Hepatocyte (in vitro differentiated cells): ENCODE data around the gene PRODH. TPM values are rescaled to one million over a fixed set of nuclear protein-coding genes. Genes with fewer than 3 reads are reported as not detected.
"Not testable (repeated sequence)": the region's sequence is repeated elsewhere in the genome, so short reads cannot be mapped to it uniquely, and the experiment has no call there.

Experiments used
- DNase-seq: peaks from one replicate; pipeline ENCODE4 v3.0.0-alpha.2; 2016; ENCODE audit warnings: low spot score
- H2AFZ ChIP-seq: fragments of 200-600 bp; sonication (generic); 2 replicates; pipeline ENCODE4 v1.6.0; 2016; ENCODE audit warnings: antibody characterized with exemption, mild to moderate bottlenecking
- H3K27ac ChIP-seq: fragments of 200-600 bp; sonication (generic); 2 replicates; pipeline ENCODE4 v1.5.1; 2016; ENCODE audit warnings: mild to moderate bottlenecking
- H3K27me3 ChIP-seq: fragments of 200-600 bp; sonication (generic); 2 replicates; pipeline ENCODE4 v1.6.1; 2016
- H3K36me3 ChIP-seq: fragments of 200-600 bp; sonication (generic); replicated peaks from 2 replicates; pipeline ENCODE4 v1.5.1; 2016; ENCODE audit warnings: low read depth; ENCODE audit not compliant: insufficient read depth
- H3K4me1 ChIP-seq: fragments of 200-600 bp; sonication (generic); 2 replicates; pipeline ENCODE4 v1.5.1; 2016; ENCODE audit warnings: mild to moderate bottlenecking, moderate library complexity; ENCODE audit not compliant: insufficient read depth
- H3K4me2 ChIP-seq: fragments of 200-600 bp; sonication (generic); 2 replicates; pipeline ENCODE4 v1.6.0; 2016
- H3K4me3 ChIP-seq: fragments of 200-600 bp; sonication (generic); 2 replicates; pipeline ENCODE4 v1.5.1; 2016; ENCODE audit warnings: mild to moderate bottlenecking
- H3K79me2 ChIP-seq: fragments of 200-600 bp; sonication (generic); 2 replicates; pipeline ENCODE4 v1.6.0; 2017; ENCODE audit warnings: mild to moderate bottlenecking
- H3K9me2 ChIP-seq: fragments of 200-600 bp; sonication (generic); replicated peaks from 2 replicates; pipeline ENCODE4 v1.6.0; 2017; ENCODE audit warnings: mild to moderate bottlenecking; ENCODE audit not compliant: insufficient read depth
- H3K9me3 ChIP-seq: fragments of 200-600 bp; sonication (generic); 2 replicates; pipeline ENCODE4 v1.5.1; 2016; ENCODE audit warnings: low read depth, mild to moderate bottlenecking
- H4K20me1 ChIP-seq: fragments of 200-600 bp; sonication (generic); 2 replicates; pipeline ENCODE4 v1.6.0; 2016; ENCODE audit warnings: mild to moderate bottlenecking; ENCODE audit not compliant: insufficient read depth, poor library complexity, severe bottlenecking
- EZH2 ChIP-seq: fragments of 200-600 bp; sonication (generic); IDR thresholded peaks from 2 replicates; pipeline ENCODE4 v1.6.1; 2016; ENCODE audit warnings: antibody characterized with exemption, mild to moderate bottlenecking, borderline replicate concordance
- EZH2phosphoT487 ChIP-seq: fragments of 200-600 bp; sonication (generic); IDR thresholded peaks from one replicate; pipeline ENCODE4 v1.6.1; 2018; ENCODE audit warnings: antibody characterized with exemption, mild to moderate bottlenecking, low read depth, moderate library complexity; ENCODE audit not compliant: unreplicated experiment, severe bottlenecking
- WGBS: methylation state at CpG from one replicate; pipeline ENCODE4 v1.1.6; 2016; ENCODE audit warnings: low lambda C conversion rate; ENCODE audit errors: missing lambda C conversion rate; 5-methylcytosine and 5-hydroxymethylcytosine counted together
- polyA plus RNA-seq: library from polyadenylated mRNA; unstranded; fragments of >200 nt; fragmentation: Nextera tagmentation; extraction: Ambion mirVana; gene quantifications from 2 replicates; pipeline ENCODE4 v1.2.1, GENCODE V29; 2016
- total RNA-seq: library from RNA; depleted of rRNA; stranded (reverse); fragments of >200 nt; gene quantifications from 2 replicates; pipeline ENCODE4 v1.2.3, GENCODE V29; 2014
- TF ChIP-seq, protein P1 (sequence below): fragments of 200-600 bp; sonication (generic); IDR thresholded peaks from 2 replicates; pipeline ENCODE4 v1.5.1; 2016; ENCODE audit warnings: antibody characterized with exemption, mild to moderate bottlenecking; ENCODE audit not compliant: poor library complexity

The PRODH gene
- total and polyA plus RNA-seq, 2 experiments from 2014 or later = 27.2 to 27.9 TPM

DNA sequence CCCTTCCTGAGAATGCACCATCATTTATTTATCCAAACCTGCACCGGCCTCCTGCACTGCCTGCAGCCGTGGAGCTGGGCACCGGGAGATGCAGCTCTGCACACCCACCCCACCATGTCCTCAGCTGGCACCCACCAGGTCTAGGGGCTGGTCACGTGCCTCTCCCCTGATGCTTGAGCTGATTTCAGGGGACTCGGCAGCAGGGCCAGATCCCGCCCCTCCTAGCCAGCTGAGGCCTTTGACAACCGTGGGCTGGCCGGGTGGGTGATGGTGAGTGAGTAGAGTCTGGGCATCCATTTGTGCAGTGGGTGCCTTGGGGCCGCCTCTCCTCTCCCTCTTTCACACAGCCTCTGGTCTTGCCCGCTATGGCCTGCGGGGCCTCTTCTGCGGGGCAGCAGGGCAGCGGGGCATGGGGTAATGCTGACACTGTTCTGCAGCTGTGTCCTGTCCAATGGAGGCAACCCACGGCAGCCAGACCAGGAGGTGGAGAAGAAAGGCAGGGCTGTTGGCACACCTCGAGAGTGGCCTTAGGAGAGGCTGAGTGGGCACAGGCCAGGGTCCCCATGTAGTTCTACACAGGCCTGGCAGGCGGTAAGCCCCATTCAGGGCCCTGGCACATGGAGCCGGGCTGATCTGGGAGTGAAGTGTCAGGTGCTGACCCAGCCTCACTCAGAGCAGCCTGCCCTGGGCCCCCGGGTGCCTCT, 38.5 kb upstream of the PRODH start:
- no peaks in the 10 kb centered on the region for H3K4me1 ChIP-seq
- H3K36me3 ChIP-seq = no peaks in the 10 kb centered on the region
- no peaks in the 10 kb centered on the region for H4K20me1 ChIP-seq
- no peak for DNase-seq
- H3K4me3 ChIP-seq = no peak overlapping the region
- H2AFZ ChIP-seq = no peak overlapping the region
- TF ChIP-seq EZH2phosphoT487 (no peak), EZH2 (no peak)
- TF ChIP-seq, protein P1, sequence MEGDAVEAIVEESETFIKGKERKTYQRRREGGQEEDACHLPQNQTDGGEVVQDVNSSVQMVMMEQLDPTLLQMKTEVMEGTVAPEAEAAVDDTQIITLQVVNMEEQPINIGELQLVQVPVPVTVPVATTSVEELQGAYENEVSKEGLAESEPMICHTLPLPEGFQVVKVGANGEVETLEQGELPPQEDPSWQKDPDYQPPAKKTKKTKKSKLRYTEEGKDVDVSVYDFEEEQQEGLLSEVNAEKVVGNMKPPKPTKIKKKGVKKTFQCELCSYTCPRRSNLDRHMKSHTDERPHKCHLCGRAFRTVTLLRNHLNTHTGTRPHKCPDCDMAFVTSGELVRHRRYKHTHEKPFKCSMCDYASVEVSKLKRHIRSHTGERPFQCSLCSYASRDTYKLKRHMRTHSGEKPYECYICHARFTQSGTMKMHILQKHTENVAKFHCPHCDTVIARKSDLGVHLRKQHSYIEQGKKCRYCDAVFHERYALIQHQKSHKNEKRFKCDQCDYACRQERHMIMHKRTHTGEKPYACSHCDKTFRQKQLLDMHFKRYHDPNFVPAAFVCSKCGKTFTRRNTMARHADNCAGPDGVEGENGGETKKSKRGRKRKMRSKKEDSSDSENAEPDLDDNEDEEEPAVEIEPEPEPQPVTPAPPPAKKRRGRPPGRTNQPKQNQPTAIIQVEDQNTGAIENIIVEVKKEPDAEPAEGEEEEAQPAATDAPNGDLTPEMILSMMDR = no peak
- H3K27me3 ChIP-seq = no peaks in the 10 kb centered on the region
- H3K9me3 ChIP-seq = no peaks in the 10 kb centered on the region
- H3K27ac ChIP-seq = no peak overlapping the region
- no peaks in the 10 kb centered on the region for H3K79me2 ChIP-seq
- no peaks in the 10 kb centered on the region for H3K9me2 ChIP-seq
- 91% methylated on average over 17 of the region's 18 CpGs for WGBS
- no peak overlapping the region for H3K4me2 ChIP-seq

DNA sequence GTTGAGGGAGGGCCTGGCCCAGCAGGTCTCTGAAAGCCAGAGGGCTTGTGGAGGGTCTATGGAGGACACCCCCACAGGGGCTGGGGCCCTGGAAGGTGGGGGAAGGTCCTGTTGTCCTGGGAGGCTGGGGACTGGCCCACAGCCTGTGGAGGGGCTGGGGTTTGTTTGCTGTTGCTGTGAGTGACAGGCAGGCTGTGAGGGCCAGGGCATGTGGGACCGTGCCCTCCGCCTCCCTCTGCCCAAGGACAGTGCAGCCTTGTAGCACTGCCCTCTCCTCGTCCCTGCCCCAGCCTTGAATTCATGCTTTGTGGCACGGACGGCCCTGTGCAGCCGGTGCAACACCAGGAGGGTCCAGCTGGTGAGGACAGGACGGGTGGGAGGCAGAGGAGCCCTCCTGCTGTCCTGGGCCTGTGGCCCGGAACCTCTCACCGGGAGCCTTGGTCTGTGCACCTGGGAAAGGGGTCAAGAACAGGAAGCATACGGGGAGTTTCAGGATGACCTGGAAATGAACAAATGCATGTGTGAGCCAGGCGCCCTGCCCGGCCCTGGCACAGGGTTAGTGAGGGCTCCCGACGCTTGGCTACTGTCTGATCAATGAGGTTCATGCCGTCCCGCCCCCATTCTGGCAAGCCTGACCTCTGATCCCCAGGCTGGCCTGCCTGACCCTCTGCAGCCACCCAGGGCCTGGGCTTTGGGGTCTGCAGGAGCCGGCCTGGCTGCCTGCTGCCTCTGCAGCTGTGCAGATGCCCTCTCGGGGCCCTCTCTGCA, 37.4 kb upstream of the PRODH start:
- no peak overlapping the region for H3K4me3 ChIP-seq
- WGBS = 84% methylated on average over 18 of the region's 18 CpGs
- DNase-seq = no peak
- no peaks in the 10 kb centered on the region for H3K27me3 ChIP-seq
- H2AFZ ChIP-seq = no peak overlapping the region
- no peak for TF ChIP-seq EZH2
- TF ChIP-seq, protein P1 = no peak
- TF ChIP-seq EZH2phosphoT487 = no peak
- H4K20me1 ChIP-seq = no peaks in the 10 kb centered on the region
- no peaks in the 10 kb centered on the region for H3K4me1 ChIP-seq
- no peak overlapping the region for H3K27ac ChIP-seq
- H3K79me2 ChIP-seq = no peaks in the 10 kb centered on the region
- no peaks in the 10 kb centered on the region for H3K9me2 ChIP-seq
- no peak overlapping the region for H3K4me2 ChIP-seq
- H3K9me3 ChIP-seq = no peaks in the 10 kb centered on the region
- H3K36me3 ChIP-seq = no peaks in the 10 kb centered on the region

DNA sequence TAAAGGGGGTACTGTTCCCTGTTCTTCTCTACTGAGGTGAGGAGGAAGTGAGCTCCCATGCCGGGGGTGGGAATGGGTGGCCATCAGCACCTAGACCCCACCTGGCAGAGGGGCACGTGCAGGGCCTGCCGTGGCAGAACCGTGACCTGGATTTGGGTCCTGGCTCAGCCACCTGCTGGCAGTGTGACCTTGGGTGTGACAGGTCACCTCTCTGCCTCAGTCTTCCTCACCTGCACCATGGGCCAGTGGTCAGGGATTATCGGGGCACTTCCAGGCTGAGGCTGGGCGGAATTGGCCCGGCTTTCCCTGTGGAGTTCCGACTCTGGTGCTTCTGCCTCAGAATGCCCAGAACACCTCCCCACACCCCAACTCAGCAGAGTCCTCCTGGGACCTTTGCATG, 36.5 kb upstream of the PRODH start:
- H4K20me1 ChIP-seq, H2AFZ ChIP-seq, H3K27ac ChIP-seq, H3K36me3 ChIP-seq, H3K9me3 ChIP-seq, DNase-seq, H3K4me2 ChIP-seq, H3K4me3 ChIP-seq, H3K27me3 ChIP-seq, H3K9me2 ChIP-seq, H3K4me1 ChIP-seq, H3K79me2 ChIP-seq: not testable (repeated sequence)
- 93% methylated on average over 8 of the region's 8 CpGs for WGBS

DNA sequence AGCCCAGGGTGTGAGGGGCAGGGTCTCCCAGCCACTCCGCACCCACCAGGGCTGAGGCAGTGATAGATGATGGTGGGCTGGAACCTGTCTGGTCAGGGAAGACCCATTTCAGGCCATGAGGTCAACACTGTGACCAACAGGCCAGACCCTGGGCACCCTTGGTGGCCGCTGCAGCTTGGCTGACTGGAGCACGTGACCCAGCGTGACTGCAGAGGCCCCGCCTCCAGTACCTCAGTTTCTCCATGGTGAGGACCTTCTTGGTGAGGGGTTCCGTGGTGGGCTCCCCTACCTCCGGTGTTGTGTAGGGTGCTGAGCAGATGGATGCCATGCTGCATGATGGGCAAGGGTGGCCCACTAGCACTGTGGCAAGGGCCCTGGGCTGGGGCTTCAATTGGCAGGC, 35.9 kb upstream of the PRODH start:
- H3K9me3 ChIP-seq, H3K79me2 ChIP-seq, H3K27me3 ChIP-seq, H2AFZ ChIP-seq, H4K20me1 ChIP-seq, DNase-seq, H3K36me3 ChIP-seq, H3K4me1 ChIP-seq, H3K27ac ChIP-seq, H3K4me2 ChIP-seq, H3K9me2 ChIP-seq, H3K4me3 ChIP-seq: not testable (repeated sequence)
- WGBS = 98% methylated on average over 7 of the region's 7 CpGs
